Measurements from ENCODE around the gene ZNF581.

ZNF581 gene

GRCh38 chr19:55684946-55685681 is 41.7 kb downstream of the ZNF581 start:
- DNase-seq: no peak

- no peak for DNase-seq
Measured at GRCh38 chr19:55685776-55686175, 42.3 kb downstream of the ZNF581 start.

GRCh38 chr19:55686311-55687050 is 43.0 kb downstream of the ZNF581 start:
- no peak for DNase-seq

DNA sequence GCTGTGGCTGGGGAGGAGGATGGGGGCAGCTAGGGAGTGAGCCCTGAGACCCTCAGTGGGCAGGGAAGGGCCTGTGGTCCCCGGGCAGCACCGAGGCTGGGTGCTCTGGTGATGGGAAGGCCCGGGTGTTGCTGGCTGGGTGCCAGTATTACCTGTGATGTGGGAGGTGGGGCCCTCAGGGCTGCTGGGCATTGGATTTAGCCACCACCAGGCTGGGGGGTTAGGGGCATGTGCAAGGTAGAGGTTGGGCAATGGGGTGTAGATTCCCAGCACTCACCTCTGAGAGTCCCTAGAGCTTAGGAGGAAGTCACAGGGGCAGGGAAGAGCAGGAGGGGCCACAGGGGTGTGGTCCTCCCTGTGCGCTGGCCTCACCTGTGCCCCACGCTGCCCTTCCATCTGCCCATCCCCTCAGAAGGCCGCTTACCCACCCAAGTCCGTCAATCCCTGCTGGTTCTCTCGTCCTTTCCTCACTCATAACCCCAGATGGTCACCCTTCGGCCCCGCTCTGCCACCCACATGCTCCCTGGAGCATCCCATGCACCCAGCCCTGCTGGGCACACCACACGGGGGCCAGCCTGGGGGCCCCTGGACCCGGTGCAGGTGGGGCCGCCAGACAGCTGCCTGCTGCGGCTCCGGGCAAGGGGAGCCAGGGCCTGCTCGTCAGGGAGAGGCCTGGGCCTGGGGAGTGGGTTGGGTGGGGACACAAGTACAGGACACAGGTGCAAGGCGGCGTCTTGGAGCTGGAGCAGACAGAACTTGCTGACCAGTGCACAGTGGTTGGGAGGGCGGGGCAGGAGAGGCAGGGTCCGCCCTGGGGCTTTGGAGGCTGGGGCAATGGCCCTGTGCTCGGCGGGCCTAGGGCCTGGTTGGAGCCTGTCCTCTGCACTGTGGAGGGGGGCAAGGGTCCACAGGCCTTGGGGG is 44.1 kb downstream of the ZNF581 start:
- DNase-seq: no peak

DNA sequence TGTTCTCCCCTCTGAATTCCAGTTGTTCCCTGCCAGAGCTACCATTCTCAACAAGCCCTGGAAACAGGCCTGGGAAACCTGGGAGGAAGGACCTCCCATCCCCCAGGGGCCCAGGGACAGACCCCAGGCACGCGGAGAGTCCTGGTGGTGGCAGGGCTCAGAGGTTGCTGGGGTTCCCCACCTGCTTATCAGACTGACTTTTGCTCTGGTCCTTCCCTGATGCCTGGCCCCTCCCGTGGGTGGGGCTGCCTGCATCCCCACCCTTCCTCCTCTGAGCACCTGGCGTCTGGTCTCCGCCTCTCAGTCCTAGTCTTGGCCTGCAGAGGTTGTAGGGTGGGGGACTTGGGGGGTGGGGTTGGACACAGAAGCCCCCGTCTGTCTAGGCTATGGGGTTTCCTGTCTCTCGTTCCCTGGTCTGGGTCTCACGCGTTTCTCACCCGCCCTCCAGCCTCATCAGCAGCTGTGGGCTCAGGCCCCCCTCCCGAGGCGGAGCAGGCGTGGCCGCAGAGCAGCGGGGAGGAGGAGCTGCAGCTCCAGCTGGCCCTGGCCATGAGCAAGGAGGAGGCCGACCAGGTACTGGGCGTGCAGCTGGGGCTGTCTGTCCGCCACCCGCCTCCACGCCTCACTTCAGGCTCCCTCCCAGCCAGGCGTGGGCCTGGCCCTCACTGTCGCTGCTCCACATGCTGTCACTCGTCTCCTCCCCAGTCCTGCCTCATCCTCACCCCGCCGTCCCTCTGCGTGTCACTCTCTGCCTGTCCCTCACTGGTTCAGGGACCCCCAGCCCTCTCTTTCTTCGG is 45.2 kb downstream of the ZNF581 start:
- no peak for DNase-seq

DNA sequence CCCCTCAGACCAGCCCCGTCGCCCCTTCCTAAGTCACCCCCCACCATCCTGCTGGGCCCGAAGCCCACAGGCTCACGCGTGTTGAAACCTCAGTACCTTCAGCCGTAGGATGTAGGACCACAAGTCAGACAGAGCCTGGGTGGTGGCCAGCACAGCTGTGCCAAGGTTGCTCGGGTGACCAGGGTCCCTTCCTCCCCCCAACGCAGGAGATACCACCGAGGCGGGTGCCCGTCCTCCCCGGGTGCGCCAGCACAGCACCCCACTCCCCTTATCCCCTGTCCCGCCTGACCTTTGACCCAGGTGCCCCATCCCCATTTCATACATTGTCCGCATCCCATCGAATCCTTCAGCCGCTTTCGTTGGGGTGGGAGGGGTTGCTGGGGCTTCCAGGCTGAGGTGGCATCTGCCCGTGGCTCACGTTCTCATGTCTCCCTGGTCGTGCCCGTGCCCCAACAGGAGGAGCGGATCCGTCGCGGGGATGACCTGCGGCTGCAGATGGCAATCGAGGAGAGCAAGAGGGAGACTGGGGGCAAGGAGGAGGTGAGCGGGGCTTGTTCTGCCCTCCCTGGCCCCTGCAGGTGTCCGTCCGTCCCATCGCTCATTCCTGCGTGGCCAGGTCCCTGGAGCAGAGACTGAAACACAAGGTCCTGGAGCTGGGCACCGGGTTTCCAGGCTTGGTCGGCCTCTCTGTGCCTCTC is 46.1 kb downstream of the ZNF581 start:
- no peak for DNase-seq

GRCh38 chr19:55690109-55690768 is 46.8 kb downstream of the ZNF581 start:
- DNase-seq: no peak

DNA sequence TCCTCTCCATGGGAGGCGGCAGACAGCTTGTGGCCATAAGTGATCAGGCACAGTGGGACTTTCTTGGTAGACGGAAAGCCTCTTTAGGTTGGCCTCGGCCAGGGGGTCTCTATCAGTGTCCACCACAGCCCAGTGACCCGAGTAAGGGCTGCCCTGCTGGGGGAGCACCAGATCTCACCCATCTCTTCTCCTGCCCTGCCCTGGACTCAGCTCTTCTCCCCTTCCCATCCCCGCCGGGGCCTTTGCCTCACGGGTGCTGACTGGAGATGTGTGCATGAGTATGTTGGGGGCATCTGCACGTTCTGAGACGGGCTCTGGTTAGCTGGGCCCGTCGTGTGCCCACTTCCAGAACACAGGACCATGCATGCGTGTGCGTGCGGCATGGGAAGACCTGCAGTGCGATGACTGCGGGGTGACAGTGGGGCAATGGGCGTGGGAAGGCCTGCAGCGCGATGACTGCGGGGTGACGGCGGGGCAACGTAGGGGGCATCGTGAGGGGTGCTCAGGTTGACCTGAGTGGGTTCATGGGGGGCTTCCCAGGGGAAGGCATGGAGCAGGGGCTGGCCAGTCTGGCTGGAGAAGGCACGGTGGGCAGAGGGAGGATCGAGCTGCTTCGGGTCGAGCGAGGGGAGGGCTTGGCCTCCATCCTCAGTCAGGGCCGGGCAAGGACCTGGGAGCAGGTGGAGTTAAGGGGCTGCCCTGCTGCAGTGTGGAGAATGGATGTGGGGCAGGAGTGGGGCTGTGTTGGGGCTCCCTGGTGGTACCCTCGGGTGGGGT is 47.5 kb downstream of the ZNF581 start:
- no peak for DNase-seq

GRCh38 chr19:55691561-55692481 is 48.4 kb downstream of the ZNF581 start:
- no peak for DNase-seq

DNA sequence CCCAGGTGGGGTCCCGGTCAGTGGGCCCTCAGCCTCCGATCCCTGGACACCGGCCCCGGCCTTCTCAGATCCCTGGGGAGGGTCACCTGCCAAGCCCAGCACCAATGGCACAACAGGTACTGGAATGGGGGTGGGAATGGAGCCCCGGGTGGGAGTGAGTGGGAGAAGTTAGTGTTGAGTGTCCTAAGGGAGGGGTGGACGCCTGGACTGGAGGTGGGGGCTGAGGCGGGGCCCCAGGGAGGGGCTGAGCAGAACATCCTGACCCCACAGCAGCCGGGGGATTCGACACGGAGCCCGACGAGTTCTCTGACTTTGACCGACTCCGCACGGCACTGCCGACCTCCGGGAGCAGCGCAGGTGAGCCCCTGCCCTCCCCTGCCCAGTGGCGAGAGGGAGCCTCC is 49.2 kb downstream of the ZNF581 start:
- no peak for DNase-seq

DNA sequence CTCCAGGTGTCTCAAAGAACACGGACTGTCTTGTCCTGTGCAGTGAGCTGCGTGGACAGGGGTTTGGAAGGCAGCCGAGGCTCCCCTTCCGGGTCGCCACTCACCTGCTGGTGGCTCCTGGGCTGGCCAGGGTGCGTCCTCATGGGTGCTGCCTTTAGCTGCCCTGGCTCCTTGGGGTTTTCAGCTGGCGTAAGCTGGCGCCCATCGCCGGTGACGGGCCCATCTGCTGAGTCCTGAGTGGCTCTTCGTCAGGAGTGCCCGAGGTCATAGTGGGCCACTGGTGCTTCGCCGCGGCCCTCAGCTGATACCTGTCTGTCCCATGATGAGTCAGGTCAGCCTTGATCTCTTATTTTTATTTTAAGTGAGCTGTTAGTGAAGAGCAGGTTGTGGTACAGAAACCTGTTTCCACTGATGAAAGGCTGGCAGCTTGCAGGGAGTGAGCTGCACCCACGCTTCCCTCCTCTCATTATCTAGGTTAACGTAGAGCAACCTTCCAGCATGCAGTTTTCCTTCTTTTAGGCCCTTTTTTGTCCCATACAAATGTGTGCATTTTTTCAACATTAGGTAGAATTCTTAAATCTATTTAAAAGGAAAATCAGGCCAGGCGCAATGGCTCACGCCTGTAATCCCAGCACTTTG is 50.0 kb downstream of the ZNF581 start:
- DNase-seq: no peak

DNA sequence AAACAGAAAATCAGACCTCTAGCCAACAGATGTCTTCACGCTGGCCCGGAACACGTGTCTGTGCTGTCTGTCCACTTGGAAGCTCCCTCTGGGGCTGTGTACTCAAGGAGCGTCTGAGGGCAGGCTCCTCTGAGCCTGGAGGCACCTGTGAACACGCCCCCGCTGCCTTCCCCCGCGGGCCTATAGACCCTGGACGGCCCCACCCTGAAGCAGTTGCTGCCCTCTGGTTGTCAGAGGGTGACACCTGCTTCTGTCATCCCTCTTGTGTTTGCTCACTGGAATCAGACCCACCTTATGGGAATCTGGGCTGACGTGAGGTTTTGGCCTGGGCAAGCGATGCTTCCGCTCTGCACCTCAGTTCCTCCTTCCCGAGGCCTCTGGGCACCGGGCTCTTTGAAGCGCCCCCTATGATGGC is 50.8 kb downstream of the ZNF581 start:
- DNase-seq: no peak

- DNase-seq: no peak
Measured at GRCh38 chr19:55694656-55695491, 51.4 kb downstream of the ZNF581 start.
